Breast epithelium (tissue), 3 donors: Measurements from ENCODE around the gene TRMU.

Experiments used
- CTCF ChIP-seq, 3 donors: fragments of 450-650 bp; IDR thresholded peaks; one replicate each; pipeline ENCODE4 v1.5.1; 2016 to 2017; ENCODE audit warnings: antibody characterized with exemption in 3 of 3, mild to moderate bottlenecking in 3 of 3, moderate library complexity in 3 of 3
- POLR2A ChIP-seq: fragments of 450-650 bp; IDR thresholded peaks from one replicate; pipeline ENCODE4 v1.6.1; 2016; ENCODE audit warnings: antibody characterized with exemption, mild to moderate bottlenecking, moderate library complexity
- POLR2AphosphoS5 ChIP-seq, 3 donors: sonication (generic); formaldehyde crosslinking; IDR thresholded peaks; one replicate each; pipeline ENCODE4 v1.6.1; 2017; ENCODE audit warnings: antibody characterized with exemption in 3 of 3

GRCh38 chr22:46359362-46359761 is 23.8 kb downstream of the TRMU start:
- TF ChIP-seq CTCF (IDR thresholded peaks at IDR 0.05) (no peak), POLR2AphosphoS5 (IDR thresholded peaks at IDR 0.05) (no peak), POLR2A (no peak)
